ENCODE data around the gene INAFM2. TPM values are rescaled to one million over a fixed set of nuclear protein-coding genes. Genes with fewer than 3 reads are reported as not detected.

Gene INAFM2
- total and polyA plus RNA-seq, 12 donors = 19.8 to 63.9 (median 40.9) TPM

- H3K27ac ChIP-seq = no peak overlapping the region
- WGBS, 2 donors = 94 to 95% methylated on average over 6 of the region's 6 CpGs
Measured at GRCh38 chr15:40345867-40346578, 22.5 kb downstream of the INAFM2 start.

DNA sequence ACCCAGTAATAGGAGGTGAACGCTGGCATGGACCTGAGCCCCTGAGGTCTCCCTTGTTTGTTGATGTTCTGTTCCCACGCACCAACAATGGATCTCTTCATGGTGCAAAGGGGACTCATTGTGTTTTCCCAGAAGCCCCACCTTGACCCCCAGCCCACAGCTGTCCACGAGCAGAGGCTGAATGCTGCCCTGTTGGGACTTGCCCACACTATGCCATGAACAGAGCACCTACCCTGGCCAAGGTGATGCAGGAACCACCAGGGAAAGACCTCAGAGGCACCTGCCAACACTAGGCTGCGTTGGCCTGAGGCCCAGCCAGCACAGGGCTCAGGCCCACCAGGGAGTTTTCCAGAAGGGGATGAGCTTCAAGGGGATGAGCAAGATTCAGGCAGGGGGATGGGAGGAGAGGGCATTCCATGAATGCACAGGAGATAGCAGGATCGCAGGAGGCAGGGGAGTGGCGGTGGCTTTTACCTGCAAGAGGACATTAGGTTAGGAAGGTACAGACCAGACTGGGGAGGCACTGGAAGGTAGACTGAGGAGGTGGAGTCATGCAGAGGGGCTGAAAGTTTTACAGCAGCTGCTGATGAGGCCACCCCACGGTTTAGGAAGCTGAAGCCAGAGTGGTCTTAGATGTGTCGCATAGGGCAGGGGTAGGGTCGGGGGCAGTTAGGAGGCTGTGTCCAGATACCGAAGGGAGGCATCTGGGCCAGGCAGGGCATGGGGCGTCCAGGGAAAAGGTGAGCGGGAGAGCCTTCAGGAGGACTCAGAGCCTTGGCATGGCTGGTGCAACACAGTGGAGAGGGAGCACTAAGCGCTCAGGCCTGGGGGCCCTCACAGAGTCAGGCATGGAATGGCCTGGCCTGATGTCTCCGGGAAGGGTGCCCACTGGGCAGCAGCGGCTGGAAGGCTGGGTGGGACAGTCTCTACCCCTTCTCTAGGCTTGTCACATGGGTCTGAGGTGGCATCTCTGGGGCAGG is 23.4 kb downstream of the INAFM2 start:
- ATAC-seq = no peak
- H3K36me3 ChIP-seq = no peaks in the 10 kb centered on the region
- TF ChIP-seq, protein P1, sequence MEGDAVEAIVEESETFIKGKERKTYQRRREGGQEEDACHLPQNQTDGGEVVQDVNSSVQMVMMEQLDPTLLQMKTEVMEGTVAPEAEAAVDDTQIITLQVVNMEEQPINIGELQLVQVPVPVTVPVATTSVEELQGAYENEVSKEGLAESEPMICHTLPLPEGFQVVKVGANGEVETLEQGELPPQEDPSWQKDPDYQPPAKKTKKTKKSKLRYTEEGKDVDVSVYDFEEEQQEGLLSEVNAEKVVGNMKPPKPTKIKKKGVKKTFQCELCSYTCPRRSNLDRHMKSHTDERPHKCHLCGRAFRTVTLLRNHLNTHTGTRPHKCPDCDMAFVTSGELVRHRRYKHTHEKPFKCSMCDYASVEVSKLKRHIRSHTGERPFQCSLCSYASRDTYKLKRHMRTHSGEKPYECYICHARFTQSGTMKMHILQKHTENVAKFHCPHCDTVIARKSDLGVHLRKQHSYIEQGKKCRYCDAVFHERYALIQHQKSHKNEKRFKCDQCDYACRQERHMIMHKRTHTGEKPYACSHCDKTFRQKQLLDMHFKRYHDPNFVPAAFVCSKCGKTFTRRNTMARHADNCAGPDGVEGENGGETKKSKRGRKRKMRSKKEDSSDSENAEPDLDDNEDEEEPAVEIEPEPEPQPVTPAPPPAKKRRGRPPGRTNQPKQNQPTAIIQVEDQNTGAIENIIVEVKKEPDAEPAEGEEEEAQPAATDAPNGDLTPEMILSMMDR (IDR thresholded peaks at IDR 0.05) = no peak
- intact Hi-C loops (cut with DNase I) = loop anchor here in 1 of 10 donors (5.0 kb wide), 1 partner anchor 75 kb away; no protein-coding TSS in a partner anchor
- no peaks in the 10 kb centered on the region for H3K27me3 ChIP-seq
- DNase-seq = no peak
- no peak overlapping the region for H3K27ac ChIP-seq
- WGBS, 2 donors = 85 to 87% methylated on average over 15 of the region's 15 CpGs
- H3K4me3 ChIP-seq = no peak overlapping the region
- H3K9me3 ChIP-seq = no peaks in the 10 kb centered on the region
- peaks cover 3 to 42% (median 28%) of the 10 kb centered on the region in 9 donors for H3K4me1 ChIP-seq

More at GRCh38 chr15:40345867-40346578, 22.5 kb downstream of the INAFM2 start:
- Histone ChIP-seq H3K36me3 (no peaks in the 10 kb centered on the region), H3K27me3 (no peaks in the 10 kb centered on the region), H3K9me3 (no peaks in the 10 kb centered on the region), H3K4me1 (peaks cover 11 to 50% (median 37%) of the 10 kb centered on the region in 9 donors), H3K4me3 (no peak overlapping the region)
- TF ChIP-seq, protein P1 (IDR thresholded peaks at IDR 0.05) = no peak
- DNase-seq (no peak), ATAC-seq (no peak)
- intact Hi-C loops (cut with DNase I) = loop anchor here in 4 of 10 donors (2.0 to 5.0 kb wide), 4 partner anchors 25 to 77 kb away; no protein-coding TSS in a partner anchor

- intact Hi-C loops (cut with DNase I) = loop anchor here in 1 of 10 donors (5.0 kb wide), 1 partner anchor 74 kb away; no protein-coding TSS in a partner anchor
- Histone ChIP-seq H3K27me3 (no peaks in the 10 kb centered on the region), H3K4me3 (no peak overlapping the region), H3K27ac (no peak overlapping the region), H3K4me1 (peaks cover 3 to 32% (median 20%) of the 10 kb centered on the region in 9 donors), H3K36me3 (no peaks in the 10 kb centered on the region), H3K9me3 (no peaks in the 10 kb centered on the region)
- ATAC-seq = no peak
- TF ChIP-seq, protein P1 (IDR thresholded peaks at IDR 0.05) = no peak
- DNase-seq = no peak
- 87 to 92% methylated on average over 11 of the region's 11 CpGs for WGBS, 2 donors
Measured at GRCh38 chr15:40347559-40348473, 24.3 kb downstream of the INAFM2 start.

Data from heart right ventricle (tissue), 16 donors.